ENCODE measurements around the gene CAPN12.
"Not testable (repeated sequence)": the region's sequence is repeated elsewhere in the genome, so short reads cannot be mapped to it uniquely, and the experiment has no call there.

Gene CAPN12

GRCh38 chr19:38744298-38744681 is at the start of gene CAPN12:
CAPN12 (minus strand) TSS chr19:38744474; CDS start chr19:38744165, 309 bp downstream.
- DNase-seq = no peak

- no peak for DNase-seq
Observed at GRCh38 chr19:38793671-38794070, 49.4 kb upstream of the CAPN12 start.

GRCh38 chr19:38793177-38793576 is 48.9 kb upstream of the CAPN12 start:
- DNase-seq = no peak

- peak; percentile 39 for DNase-seq
Observed at GRCh38 chr19:38792250-38793111, 48.2 kb upstream of the CAPN12 start.

- not testable (repeated sequence) for DNase-seq
Observed at GRCh38 chr19:38791451-38792064, 47.3 kb upstream of the CAPN12 start.

- not testable (repeated sequence) for DNase-seq
Observed at GRCh38 chr19:38790507-38791403, 46.5 kb upstream of the CAPN12 start.

- no peak for DNase-seq
Observed at GRCh38 chr19:38788478-38789243, 44.4 kb upstream of the CAPN12 start, which contains the start of gene LGALS7B. LGALS7B (plus strand) TSS chr19:38789200; CDS start chr19:38789227, 27 bp downstream.

GRCh38 chr19:38786572-38787265 is 42.4 kb upstream of the CAPN12 start:
- DNase-seq = no peak

GRCh38 chr19:38786061-38786460 is 41.8 kb upstream of the CAPN12 start:
- not testable (repeated sequence) for DNase-seq

- DNase-seq = no peak
Observed at GRCh38 chr19:38785187-38785699, 41.0 kb upstream of the CAPN12 start.

- DNase-seq = no peak
Observed at GRCh38 chr19:38784224-38784623, 40.0 kb upstream of the CAPN12 start.

- DNase-seq = not testable (repeated sequence)
Observed at GRCh38 chr19:38782212-38782611, 37.9 kb upstream of the CAPN12 start.

- DNase-seq = no peak
Observed at GRCh38 chr19:38781058-38781457, 36.8 kb upstream of the CAPN12 start.

- DNase-seq = no peak
Observed at GRCh38 chr19:38780443-38780842, 36.2 kb upstream of the CAPN12 start.

GRCh38 chr19:38778733-38779132 is 34.5 kb upstream of the CAPN12 start:
- no peak for DNase-seq

GRCh38 chr19:38774181-38774950 is 30.1 kb upstream of the CAPN12 start:
- DNase-seq = no peak

- DNase-seq = no peak
Observed at GRCh38 chr19:38773469-38774177, 29.3 kb upstream of the CAPN12 start, which contains the start of gene LGALS7. LGALS7 (minus strand) TSS chr19:38773517; CDS start chr19:38773492, 25 bp downstream.

- not testable (repeated sequence) for DNase-seq
Observed at GRCh38 chr19:38771569-38771968, 27.3 kb upstream of the CAPN12 start.

- not testable (repeated sequence) for DNase-seq
Observed at GRCh38 chr19:38770949-38771275, 26.6 kb upstream of the CAPN12 start.

Data from CD4-positive, alpha-beta T cell treated with Interferon gamma for 1 hour (primary cell).